H1 (cell line): ENCODE results near the gene PPFIBP2.

Source experiments
- CTCF ChIP-seq, 3 experiments: IDR thresholded peaks; 1 replicate in 2 of 3; 2 replicates in 1 of 3; pipeline versions ENCODE4 v1.5.1 to v1.6.1; 2011; ENCODE audit warnings: low read length in 3 of 3, mild to moderate bottlenecking in 3 of 3, inconsistent platforms in 2 of 3, low read depth in 1 of 3, moderate library complexity in 1 of 3; ENCODE audit not compliant: insufficient read depth in 1 of 3; ENCODE audit errors: control extremely low read depth in 1 of 3
- EGR1 ChIP-seq: IDR thresholded peaks from 2 replicates; pipeline ENCODE4 v1.6.1; 2011; ENCODE audit warnings: low read depth, low read length, borderline replicate concordance
- EZH2 ChIP-seq: fragments of 200-600 bp; sonication (generic); IDR thresholded peaks from 2 replicates; pipeline ENCODE4 v1.7.1; 2012; ENCODE audit warnings: low read depth, mild to moderate bottlenecking, moderate library complexity, low read length, inconsistent platforms; ENCODE audit not compliant: severe bottlenecking
- POLR2A ChIP-seq, 2 experiments: IDR thresholded peaks; 1 replicate in 1 of 2; 2 replicates in 1 of 2; pipeline ENCODE4 v1.6.1; 2011; ENCODE audit warnings: low read depth in 2 of 2, low read length in 2 of 2, mild to moderate bottlenecking in 2 of 2; ENCODE audit errors: control extremely low read depth in 1 of 2
- RNF2 ChIP-seq: fragments of 200-900, 300-1000 bp; sonication (generic); IDR thresholded peaks from 2 replicates; pipeline ENCODE4 v1.7.1; 2016; ENCODE audit warnings: borderline replicate concordance, low read depth, mild to moderate bottlenecking, antibody characterized with exemption, low read length; ENCODE audit not compliant: poor library complexity, severe bottlenecking; ENCODE audit errors: missing control alignments
- TAF1 ChIP-seq: IDR thresholded peaks from 2 replicates; pipeline ENCODE4 v1.6.1; 2011; ENCODE audit warnings: mild to moderate bottlenecking, low read depth, low read length
- ZNF274 ChIP-seq: IDR thresholded peaks from 2 replicates; pipeline ENCODE4 v1.7.0; 2012; ENCODE audit warnings: low read length, borderline replicate concordance; ENCODE audit errors: extremely low read depth
- TF ChIP-seq, protein P1 (sequence below): IDR thresholded peaks from 2 replicates; pipeline ENCODE4 v1.6.1; 2012; ENCODE audit warnings: inconsistent platforms
- TF ChIP-seq, protein P2 (sequence below): IDR thresholded peaks from 2 replicates; pipeline ENCODE4 v1.6.1; 2012; ENCODE audit warnings: low read length, inconsistent platforms

- TF ChIP-seq CTCF (IDR thresholded peaks at IDR 0.05; ENCODE audit: control extremely low read depth in 1 of 3, insufficient read depth in 1 of 3, low read depth in 1 of 3, low read length in 3 of 3) (no peak), RNF2 (no peak), POLR2A (IDR thresholded peaks at IDR 0.05; ENCODE audit: control extremely low read depth in 1 of 2, low read depth in 2 of 2, low read length in 2 of 2) (no peak), EZH2 (no peak), ZNF274 (no peak), EGR1 (no peak), TAF1 (no peak)
- TF ChIP-seq, protein P1, sequence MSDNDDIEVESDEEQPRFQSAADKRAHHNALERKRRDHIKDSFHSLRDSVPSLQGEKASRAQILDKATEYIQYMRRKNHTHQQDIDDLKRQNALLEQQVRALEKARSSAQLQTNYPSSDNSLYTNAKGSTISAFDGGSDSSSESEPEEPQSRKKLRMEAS = no peak
- TF ChIP-seq, protein P2, sequence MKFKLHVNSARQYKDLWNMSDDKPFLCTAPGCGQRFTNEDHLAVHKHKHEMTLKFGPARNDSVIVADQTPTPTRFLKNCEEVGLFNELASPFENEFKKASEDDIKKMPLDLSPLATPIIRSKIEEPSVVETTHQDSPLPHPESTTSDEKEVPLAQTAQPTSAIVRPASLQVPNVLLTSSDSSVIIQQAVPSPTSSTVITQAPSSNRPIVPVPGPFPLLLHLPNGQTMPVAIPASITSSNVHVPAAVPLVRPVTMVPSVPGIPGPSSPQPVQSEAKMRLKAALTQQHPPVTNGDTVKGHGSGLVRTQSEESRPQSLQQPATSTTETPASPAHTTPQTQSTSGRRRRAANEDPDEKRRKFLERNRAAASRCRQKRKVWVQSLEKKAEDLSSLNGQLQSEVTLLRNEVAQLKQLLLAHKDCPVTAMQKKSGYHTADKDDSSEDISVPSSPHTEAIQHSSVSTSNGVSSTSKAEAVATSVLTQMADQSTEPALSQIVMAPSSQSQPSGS = no peak
These were observed 116.2 kb downstream of the PPFIBP2 start for GRCh38 chr11:7630002-7630401.
